Activated naive CD4-positive, alpha-beta T cell treated with anti-CD3 and anti-CD28 coated beads, Interleukin-2, amount 50 U/mL, for 72 hours (primary cell): ENCODE data around the gene FLAD1. TPM values are rescaled to one million over a fixed set of nuclear protein-coding genes. Genes with fewer than 3 reads are reported as not detected.
A peak's percentile ranks its signal among the peaks of the same experiment; 100 is the strongest.
"Not testable (repeated sequence)": the region's sequence is repeated elsewhere in the genome, so short reads cannot be mapped to it uniquely, and the experiment has no call there.

Experiments used
- ATAC-seq, 2 donors: fragments of 150-1000 bp; cut with Tn5 transposase; 2 replicates each; pipeline ENCODE4 v1.10.0; 2021; ENCODE audit warnings: mild to moderate bottlenecking in 2 of 2, moderate library complexity in 2 of 2
- DNase-seq, 2 donors: peaks; one replicate each; pipeline ENCODE4 v3.0.0; 2021 to 2022; ENCODE audit warnings: low spot score in 2 of 2
- H3K27ac Mint-ChIP-seq, 2 donors: one replicate each; pipeline ENCODE4 v1.8.0; 2022; ENCODE audit warnings: mild to moderate bottlenecking in 2 of 2, mixed read lengths in 2 of 2
- H3K36me3 Mint-ChIP-seq, 2 donors: one replicate each; pipeline ENCODE4 v1.8.0; 2022; ENCODE audit warnings: mixed read lengths in 2 of 2
- H3K9me3 Mint-ChIP-seq, 2 donors: one replicate each; pipeline ENCODE4 v1.8.0; 2022; ENCODE audit warnings: mixed read lengths in 2 of 2
- total RNA-seq, 2 donors: library from RNA; stranded (reverse); gene quantifications; one replicate each; pipeline ENCODE4 v1.2.3, GENCODE V29; 2022

Gene FLAD1
- total RNA-seq, 2 donors from 2014 or later, result 40.8 to 41.9 TPM

DNA sequence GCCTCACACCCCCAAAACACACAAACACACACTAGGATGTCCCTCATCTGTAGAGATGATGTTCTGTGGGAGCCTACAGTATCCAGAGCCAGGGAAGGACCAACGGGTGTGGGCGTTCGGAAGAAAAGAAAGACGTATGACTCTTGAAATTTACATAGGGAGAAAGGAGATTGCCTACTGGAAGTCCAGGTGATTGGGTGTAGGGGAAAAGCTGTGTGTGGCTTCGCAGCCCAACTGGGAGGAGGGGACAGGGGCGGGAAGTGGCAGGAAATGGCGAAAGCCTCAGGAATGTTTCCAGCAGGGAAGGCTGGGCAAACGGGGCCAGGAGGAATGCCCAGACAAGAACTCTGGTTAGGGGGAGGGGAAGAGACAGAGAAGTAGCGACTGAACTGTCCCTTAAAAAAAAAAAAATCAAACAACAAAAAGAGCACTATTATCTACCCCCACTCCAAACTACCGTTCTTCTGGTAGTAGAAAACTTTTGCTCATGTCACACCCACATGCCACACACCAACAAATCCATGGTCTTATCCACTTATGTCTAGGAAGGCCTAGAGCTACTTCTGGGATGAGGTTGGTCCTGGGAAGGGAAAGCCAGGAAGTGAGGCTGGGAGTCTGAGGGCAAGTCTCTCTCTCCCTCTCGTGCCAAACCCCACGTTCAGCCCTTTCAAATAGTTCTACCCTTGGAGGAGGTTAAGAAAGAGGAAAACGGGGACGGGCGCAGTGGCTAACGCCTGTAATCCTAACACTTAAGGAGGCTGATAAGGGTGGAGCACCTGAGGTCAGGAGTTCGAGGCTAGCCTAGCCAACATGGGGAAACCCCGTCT, 10.4 kb upstream of the FLAD1 start:
- H3K27ac Mint-ChIP-seq, result peak overlapping the region in 1 of 2 donors; percentile 93
- no peak for ATAC-seq
- no peak for DNase-seq
- H3K9me3 Mint-ChIP-seq, result no peaks in the 10 kb centered on the region
- H3K36me3 Mint-ChIP-seq, result peaks cover under 1 to 13% of the 10 kb centered on the region in 2 donors

DNA sequence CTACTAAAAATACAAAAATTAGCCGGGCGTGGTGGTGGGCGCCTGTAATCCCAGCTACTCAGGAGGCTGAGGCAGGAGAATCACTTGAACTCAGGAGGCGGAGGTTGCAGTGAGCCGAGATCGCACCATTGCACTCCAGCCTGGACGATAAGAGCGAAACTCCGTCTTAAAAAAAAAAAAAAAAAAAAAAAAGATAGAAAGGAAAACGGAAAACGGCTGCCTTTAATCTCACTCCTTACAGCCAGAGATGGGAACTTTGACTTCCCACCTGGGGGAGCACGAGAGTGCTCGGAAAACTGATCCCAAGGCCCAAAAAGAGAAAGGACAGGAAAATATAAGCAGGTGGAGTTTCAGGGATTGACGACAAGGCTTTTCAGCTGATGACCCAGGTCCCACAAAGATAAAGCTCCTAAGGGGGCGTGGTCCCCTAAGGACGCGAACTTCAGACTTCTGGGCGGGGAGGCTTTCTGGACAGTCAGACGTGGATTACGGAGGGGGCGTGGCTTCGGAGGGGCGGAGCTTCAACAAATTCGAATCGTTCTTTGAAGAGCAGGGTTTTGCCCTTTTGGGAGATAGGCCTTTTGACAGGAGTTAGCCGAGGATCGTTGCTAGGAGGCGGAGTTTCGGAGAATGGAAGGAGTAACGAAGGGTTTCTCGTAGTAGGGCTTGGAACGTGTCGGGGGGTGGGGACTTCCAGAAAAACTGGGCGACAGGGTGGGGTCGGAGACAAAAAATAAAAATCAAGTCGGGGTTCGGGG, 9.6 kb upstream of the FLAD1 start:
- DNase-seq (peak; percentile 94 to 97), ATAC-seq (peak; percentile 28 to 36)
- peaks cover 5 to 17% of the 10 kb centered on the region in 2 donors for H3K36me3 Mint-ChIP-seq
- no peak overlapping the region for H3K27ac Mint-ChIP-seq
- H3K9me3 Mint-ChIP-seq, result no peaks in the 10 kb centered on the region

DNA sequence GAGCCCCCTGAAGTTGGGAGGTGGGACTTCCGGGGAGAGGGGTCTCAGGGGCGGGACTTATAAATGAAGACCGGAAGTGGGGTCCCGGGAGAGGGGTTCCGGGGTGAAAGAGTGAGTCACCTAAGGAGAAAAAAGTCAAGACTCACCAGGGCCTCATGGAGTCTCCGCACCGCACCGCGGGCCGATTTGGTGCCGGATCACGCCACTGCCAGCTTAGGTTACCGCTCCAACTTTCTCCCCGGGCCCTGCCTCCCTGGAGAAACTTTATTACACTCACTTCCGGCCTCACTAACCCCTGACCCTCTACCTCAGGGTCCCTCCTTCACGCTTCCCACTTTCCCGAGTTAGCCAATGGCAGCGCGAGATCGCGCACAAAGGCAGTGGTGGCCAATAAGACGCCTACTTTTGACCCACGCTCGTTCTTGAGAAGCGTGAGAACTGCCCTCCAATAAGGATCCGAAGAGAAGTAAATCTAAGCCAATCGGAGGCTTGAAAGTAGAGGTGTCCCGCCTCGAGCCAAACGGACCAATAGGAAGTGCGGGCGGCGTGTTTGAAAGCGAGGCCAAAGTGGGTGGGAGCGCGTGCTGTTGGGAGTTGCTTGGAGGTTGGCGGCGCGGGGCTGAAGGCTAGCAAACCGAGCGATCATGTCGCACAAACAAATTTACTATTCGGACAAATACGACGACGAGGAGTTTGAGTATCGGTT, 8.9 kb upstream of the FLAD1 start, which contains the start of gene CKS1B:
TSS of gene CKS1B (plus strand) at position 580 of the 706 bp plus-strand sequence. CDS start at position 645, 65 bp downstream.
- Mint-ChIP-seq H3K36me3 (peaks cover 6 to 20% of the 10 kb centered on the region in 2 donors), H3K27ac (no peak within 1 kb of the TSS), H3K9me3 (no peaks in the 10 kb centered on the region)
- DNase-seq, result peak; percentile 87 to 97
- ATAC-seq, result peak; percentile 87 to 88

DNA sequence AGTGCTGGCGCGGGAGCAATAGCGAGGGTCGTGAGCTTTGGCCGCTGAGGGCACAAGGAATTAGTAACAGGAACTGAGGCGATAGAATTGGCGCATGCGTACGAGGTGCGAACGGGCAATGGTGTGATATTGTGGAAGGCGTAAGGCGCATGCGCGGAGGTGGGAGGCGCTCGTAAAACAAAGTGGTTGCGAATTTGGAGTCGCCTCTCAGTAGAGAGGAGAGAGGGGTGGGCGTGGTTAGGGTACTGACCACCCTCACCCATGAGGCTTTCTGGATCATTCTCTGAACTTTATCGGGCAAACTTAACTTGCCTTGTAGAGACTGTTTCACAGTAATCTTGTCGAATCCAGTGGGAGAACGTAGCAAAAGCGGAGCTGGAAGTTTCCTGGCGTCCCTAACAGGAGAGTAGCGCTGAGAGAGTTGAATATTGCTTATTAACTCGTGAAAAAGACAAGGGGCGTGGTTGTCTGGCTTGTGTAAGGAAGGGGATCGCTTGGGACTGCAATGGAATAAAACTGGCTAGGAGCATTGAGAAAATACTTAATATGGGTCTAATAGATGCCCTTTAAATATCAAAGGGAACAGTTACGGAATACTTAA, 8.2 kb upstream of the FLAD1 start:
- DNase-seq (peak; percentile 92 to 96), ATAC-seq (peak; percentile 56 to 58)
- no peaks in the 10 kb centered on the region for H3K9me3 Mint-ChIP-seq
- H3K27ac Mint-ChIP-seq, result no peak overlapping the region
- H3K36me3 Mint-ChIP-seq, result peaks cover 10 to 26% of the 10 kb centered on the region in 2 donors

DNA sequence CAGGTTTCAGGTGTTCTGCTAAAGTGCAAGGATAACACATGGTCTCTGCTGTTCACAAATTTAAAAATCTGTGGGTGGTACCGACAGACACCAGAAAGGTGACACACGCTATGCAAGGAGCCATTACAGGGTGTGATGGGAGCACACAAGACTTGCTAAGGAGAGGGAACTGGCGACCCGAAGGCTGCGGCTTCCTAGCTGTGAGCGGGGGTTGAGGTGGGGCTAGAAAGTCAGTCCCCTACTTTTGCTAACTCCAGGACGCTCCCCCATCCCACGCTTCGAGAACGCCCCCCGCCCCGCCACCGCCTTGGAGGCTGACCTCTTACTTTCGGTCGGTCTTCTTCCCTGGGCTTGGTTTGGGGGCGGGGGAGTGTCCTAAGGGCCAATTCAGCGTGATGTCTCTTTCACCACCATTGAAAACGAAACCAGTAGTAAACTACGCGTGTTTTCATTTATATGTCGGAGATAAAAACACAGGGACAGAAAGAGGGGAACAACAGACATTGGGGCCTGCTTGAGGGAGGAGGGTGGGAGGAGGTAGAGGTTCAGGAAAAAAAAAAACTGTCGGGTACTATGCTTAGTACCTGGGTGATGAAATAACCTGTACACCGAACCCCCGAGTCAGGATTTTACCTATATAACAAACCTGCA, 7.6 kb upstream of the FLAD1 start:
- DNase-seq (peak; percentile 46 to 71), ATAC-seq (peak in 1 of 2 donors; percentile 6)
- H3K27ac Mint-ChIP-seq, result no peak overlapping the region
- peaks cover 10 to 26% of the 10 kb centered on the region in 2 donors for H3K36me3 Mint-ChIP-seq
- H3K9me3 Mint-ChIP-seq, result no peaks in the 10 kb centered on the region

DNA sequence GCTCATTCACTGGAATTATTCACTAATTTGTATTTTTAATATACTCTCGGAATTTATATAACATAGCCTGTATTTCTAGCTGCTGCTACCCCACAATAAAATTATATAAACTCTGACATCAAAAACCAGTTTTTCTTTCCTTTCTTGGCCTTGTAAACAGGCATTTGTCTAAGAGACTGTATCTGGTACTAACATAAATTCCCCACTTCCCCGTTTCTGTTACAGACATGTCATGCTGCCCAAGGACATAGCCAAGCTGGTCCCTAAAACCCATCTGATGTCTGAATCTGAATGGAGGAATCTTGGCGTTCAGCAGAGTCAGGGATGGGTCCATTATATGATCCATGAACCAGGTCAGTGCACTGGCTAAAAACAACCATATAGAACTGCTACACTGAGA, 5.4 kb upstream of the FLAD1 start:
- ATAC-seq, H3K27ac Mint-ChIP-seq, H3K9me3 Mint-ChIP-seq, DNase-seq: not testable (repeated sequence)
- peaks cover 10 to 16% of the 10 kb centered on the region in 2 donors for H3K36me3 Mint-ChIP-seq

DNA sequence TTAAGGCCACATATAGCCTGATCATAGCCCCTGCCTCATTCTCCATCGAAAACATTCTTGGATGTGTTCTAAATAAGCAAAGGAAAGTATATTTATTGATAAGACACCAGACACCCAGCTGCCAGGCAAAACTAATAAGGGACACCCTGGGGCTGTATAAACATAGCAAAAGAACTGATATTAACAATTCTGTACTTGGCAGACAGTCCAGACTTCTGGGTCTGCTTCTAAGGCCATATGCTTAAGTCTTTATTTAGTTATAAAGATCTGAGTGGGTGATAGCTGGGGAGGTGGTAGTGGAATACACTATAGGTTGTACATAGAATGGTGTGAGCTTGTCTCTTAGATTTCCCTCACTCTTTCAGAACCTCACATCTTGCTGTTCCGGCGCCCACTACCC, 4.8 kb upstream of the FLAD1 start:
- DNase-seq (no peak), ATAC-seq (no peak)
- H3K27ac Mint-ChIP-seq, result no peak overlapping the region
- peaks cover 10 to 16% of the 10 kb centered on the region in 2 donors for H3K36me3 Mint-ChIP-seq
- no peaks in the 10 kb centered on the region for H3K9me3 Mint-ChIP-seq

DNA sequence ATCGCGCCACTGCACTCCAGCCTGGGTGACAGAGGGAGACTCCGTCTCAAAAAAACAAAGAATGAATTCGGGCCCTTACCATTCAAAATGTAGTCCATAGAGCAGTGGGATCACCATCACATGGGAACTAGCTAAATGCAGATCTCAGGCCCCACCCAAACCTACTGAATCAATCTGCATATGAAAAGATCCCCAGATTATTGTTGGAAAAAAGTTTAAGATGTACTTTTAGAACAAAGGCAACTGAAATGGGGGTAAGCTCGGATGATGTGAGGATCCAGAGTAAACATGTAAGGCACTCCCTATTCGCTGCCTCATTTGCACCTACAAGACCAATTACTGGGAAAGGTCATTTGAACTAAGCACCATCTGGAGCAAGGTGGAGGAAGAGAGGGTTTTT, 803 bp upstream of the FLAD1 start:
- no peak for DNase-seq
- Mint-ChIP-seq H3K27ac (peak overlapping the region in 1 of 2 donors; percentile 55), H3K36me3 (peaks cover 14 to 16% of the 10 kb centered on the region in 2 donors), H3K9me3 (no peaks in the 10 kb centered on the region)
- no peak for ATAC-seq

DNA sequence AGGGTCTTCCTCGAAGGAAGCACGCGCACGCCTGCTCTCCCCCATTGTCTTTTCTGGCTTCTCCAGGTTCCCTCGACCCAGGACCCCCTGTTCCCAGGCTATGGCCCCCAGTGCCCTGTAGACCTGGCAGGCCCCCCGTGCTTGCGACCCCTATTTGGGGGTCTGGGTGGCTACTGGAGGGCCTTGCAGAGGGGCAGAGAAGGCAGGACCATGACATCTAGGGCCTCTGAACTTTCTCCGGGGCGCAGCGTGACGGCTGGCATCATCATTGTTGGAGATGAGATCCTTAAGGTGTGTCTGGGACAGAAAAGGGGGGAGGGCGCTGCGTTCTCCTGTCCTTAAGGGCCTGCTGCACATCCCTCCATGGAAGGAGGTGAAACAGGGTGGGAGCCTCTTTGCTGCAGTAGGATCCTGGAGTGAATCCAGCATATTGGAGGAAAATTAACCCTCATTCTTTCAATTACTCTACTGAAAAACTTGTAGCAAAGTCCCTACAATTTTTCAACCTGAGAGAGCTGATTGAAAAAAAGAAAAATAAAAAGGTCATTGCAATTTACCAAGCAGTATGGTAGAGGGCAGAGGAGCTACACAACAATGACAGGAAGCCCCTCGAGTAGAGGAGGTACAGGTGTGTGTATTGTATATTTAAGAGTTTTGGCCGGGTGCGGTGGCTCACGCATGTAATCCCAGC, 777 bp downstream of the FLAD1 start:
- DNase-seq, result no peak
- H3K9me3 Mint-ChIP-seq, result no peaks in the 10 kb centered on the region
- peak overlapping the region in 1 of 2 donors; percentile 60 for H3K27ac Mint-ChIP-seq
- H3K36me3 Mint-ChIP-seq, result peaks cover 9 to 20% of the 10 kb centered on the region in 2 donors
- ATAC-seq, result no peak

DNA sequence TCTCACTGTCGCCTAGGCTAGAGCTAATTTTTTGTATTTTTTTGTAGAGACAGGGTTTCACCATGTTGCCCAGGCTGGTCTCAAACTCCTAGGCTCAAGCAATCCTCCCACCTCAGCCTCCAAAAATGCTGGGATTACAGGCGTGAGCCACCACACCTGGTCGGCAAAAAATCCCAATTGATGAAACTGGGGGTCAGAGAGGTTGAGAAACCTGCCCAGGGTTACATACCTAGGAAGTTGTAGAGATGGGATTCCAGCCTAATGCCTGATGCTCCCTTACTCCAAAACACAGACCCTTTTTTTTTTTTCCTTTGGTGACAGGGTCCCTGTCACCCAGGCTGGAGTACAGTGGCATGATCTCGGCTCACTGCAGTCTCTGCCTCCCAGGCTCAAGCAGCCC, 3.6 kb downstream of the FLAD1 start:
- Mint-ChIP-seq H3K27ac (peak overlapping the region in 1 of 2 donors; percentile 79), H3K36me3 (peaks cover 0 to 18% of the 10 kb centered on the region in 2 donors)
- ATAC-seq, DNase-seq, H3K9me3 Mint-ChIP-seq: not testable (repeated sequence)

DNA sequence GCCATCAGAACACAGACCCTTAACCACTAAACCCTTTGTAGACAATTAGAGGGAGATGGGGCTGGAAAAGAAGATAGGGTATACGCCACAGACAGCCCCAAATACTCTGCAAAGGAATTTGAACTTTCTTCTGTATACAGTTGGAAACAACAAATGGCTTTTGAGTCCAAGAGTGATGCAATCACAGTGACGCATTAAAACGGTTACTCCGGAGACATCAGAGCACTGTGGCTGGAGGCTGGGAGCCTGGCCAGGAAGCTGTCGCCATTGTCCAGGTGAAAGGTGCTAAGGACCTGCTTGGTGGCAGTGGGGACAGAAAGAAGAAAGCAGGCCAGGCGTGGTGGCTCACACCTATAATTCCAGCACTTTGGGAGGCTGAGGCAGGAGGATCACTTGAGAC, 4.2 kb downstream of the FLAD1 start:
- DNase-seq (no peak), ATAC-seq (no peak)
- no peak overlapping the region for H3K27ac Mint-ChIP-seq
- H3K36me3 Mint-ChIP-seq, result peaks cover 0 to 18% of the 10 kb centered on the region in 2 donors
- no peaks in the 10 kb centered on the region for H3K9me3 Mint-ChIP-seq

DNA sequence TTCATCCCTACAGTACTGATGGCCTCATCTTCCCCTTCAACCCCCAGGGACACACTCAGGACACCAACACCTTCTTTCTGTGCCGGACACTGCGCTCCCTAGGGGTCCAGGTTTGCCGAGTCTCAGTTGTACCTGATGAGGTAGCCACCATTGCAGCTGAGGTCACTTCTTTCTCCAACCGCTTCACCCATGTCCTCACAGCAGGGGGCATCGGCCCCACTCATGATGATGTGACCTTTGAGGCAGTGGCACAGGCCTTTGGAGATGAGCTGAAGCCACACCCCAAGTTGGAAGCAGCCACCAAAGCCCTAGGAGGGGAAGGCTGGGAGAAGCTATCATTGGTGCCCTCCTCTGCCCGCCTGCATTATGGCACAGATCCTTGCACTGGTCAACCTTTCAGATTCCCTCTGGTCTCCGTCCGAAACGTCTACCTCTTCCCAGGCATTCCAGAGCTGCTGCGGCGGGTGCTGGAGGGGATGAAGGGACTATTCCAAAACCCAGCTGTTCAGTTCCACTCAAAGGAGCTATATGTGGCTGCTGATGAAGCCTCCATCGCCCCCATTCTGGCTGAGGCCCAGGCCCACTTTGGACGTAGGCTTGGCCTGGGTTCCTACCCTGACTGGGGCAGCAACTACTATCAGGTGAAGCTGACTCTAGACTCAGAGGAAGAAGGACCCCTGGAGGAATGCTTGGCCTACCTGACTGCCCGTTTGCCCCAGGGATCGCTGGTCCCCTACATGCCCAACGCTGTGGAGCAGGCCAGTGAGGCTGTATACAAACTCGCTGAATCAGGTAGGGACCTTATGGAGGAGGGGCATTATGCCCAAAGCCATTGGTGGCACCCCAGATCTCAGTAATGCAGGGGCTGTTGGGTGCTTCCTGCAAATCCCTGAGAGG, 5.2 kb downstream of the FLAD1 start:
- DNase-seq (no peak), ATAC-seq (no peak)
- Mint-ChIP-seq H3K9me3 (no peaks in the 10 kb centered on the region), H3K36me3 (peaks cover 0 to 18% of the 10 kb centered on the region in 2 donors), H3K27ac (no peak overlapping the region)

DNA sequence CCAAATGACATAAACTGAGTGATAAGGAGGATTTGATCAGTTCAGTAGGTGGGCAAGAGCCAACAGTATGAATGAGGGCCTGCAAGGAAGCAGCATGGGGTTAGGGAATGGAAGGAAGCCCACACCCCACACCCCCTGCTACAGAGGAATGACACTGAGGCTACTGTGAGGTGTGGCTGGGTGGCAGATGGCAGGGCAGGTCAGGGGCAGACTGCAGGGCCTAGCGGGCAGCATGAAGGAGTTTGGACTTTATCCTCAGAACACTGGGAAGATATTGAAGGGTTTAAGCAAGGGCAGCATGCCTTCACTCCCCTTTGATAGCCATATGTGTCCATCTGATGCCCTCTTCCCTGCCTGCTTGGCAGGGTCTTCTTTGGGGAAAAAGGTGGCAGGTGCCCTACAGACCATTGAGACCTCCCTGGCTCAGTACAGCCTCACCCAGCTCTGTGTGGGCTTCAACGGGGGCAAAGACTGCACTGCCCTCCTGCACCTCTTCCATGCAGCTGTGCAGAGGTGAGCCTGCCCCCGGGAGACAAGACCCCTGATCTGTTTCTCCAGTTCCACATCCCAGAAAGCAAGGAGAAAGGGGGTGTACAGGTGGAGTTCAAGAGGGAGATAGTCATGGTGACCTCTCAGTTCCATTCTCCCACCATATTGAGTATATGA, 6.2 kb downstream of the FLAD1 start:
- no peak for ATAC-seq
- no peak overlapping the region for H3K27ac Mint-ChIP-seq
- no peaks in the 10 kb centered on the region for H3K9me3 Mint-ChIP-seq
- peaks cover 0 to 13% of the 10 kb centered on the region in 2 donors for H3K36me3 Mint-ChIP-seq
- no peak for DNase-seq

DNA sequence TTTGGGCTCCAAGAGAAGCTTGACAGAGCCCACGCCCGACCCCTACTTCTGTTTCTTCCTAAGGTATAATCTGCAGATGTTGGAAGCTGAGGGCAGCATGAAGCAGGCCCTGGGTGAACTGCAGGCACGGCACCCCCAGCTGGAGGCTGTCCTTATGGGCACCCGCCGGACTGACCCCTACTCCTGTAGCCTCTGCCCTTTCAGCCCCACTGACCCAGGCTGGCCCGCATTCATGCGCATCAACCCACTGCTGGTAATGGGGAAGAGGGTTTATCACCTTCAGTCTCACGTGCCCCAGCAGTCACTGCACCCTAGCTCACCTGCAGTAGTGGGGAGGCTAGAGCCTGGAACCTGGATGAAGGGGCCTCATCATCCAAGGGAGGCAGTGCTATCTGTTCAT, 7.1 kb downstream of the FLAD1 start:
- DNase-seq (no peak), ATAC-seq (no peak)
- H3K9me3 Mint-ChIP-seq, result no peaks in the 10 kb centered on the region
- H3K27ac Mint-ChIP-seq, result no peak overlapping the region
- H3K36me3 Mint-ChIP-seq, result peaks cover 0 to 13% of the 10 kb centered on the region in 2 donors
